ENCODE results near the gene INTS11. TPM values are rescaled to one million over a fixed set of nuclear protein-coding genes. Genes with fewer than 3 reads are reported as not detected.
A peak's percentile ranks its signal among the peaks of the same experiment; 100 is the strongest.

The INTS11 gene
- total RNA-seq, 2 experiments from 2014 or later: 143 to 158 TPM

- DNase-seq (no peak), ATAC-seq (ENCODE audit: low read depth) (no peak)
- no peak overlapping the region for H3K27ac Mint-ChIP-seq
- POLR2A ChIA-PET: interaction anchor here (0.9 kb wide), 1 partner anchor 12 kb away, joined by 3 read pairs; no protein-coding TSS in a partner anchor
- no peaks in the 10 kb centered on the region for H3K4me1 Mint-ChIP-seq
- H3K27me3 Mint-ChIP-seq: no peaks in the 10 kb centered on the region
- H3K9me3 Mint-ChIP-seq: no peaks in the 10 kb centered on the region
- H3K36me3 Mint-ChIP-seq: no peaks in the 10 kb centered on the region
- no peak overlapping the region for H3K4me3 Mint-ChIP-seq
Measured at GRCh38 chr1:1334835-1335234, 10.4 kb upstream of the INTS11 start.

GRCh38 chr1:1333551-1334241 is 9.2 kb upstream of the INTS11 start:
- POLR2A ChIA-PET: no interaction called here
- no peak for DNase-seq

DNA sequence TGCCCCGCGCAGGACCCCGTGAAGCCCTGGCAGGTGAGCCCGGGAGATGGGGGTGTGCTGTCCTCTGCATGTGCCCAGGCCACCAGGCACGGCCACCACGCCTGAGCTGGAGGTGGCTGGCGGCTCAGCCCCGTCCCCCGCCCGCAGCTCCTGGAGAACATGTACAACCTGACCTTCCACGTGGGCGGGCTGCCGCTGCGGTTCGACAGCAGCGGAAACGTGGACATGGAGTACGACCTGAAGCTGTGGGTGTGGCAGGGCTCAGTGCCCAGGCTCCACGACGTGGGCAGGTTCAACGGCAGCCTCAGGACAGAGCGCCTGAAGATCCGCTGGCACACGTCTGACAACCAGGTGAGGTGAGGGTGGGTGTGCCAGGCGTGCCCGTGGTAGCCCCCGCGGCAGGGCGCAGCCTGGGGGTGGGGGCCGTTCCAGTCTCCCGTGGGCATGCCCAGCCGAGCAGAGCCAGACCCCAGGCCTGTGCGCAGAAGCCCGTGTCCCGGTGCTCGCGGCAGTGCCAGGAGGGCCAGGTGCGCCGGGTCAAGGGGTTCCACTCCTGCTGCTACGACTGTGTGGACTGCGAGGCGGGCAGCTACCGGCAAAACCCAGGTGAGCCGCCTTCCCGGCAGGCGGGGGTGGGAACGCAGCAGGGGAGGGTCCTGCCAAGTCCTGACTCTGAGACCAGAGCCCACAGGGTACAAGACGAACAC is 8.5 kb upstream of the INTS11 start:
- Mint-ChIP-seq H3K4me3 (no peak overlapping the region), H3K4me1 (no peaks in the 10 kb centered on the region), H3K36me3 (no peaks in the 10 kb centered on the region), H3K9me3 (no peaks in the 10 kb centered on the region), H3K27me3 (no peaks in the 10 kb centered on the region), H3K27ac (no peak overlapping the region)
- no peak for ATAC-seq (ENCODE audit: low read depth)
- DNase-seq: no peak
- POLR2A ChIA-PET: no interaction called here

More at GRCh38 chr1:1333551-1334241, 9.2 kb upstream of the INTS11 start:
- Mint-ChIP-seq H3K9me3 (no peaks in the 10 kb centered on the region), H3K4me1 (no peaks in the 10 kb centered on the region), H3K4me3 (no peak overlapping the region), H3K27me3 (no peaks in the 10 kb centered on the region), H3K36me3 (no peaks in the 10 kb centered on the region), H3K27ac (no peak overlapping the region)
- ATAC-seq (ENCODE audit: low read depth): no peak

- Mint-ChIP-seq H3K4me1 (no peaks in the 10 kb centered on the region), H3K27ac (no peak overlapping the region), H3K4me3 (no peak overlapping the region), H3K9me3 (no peaks in the 10 kb centered on the region), H3K36me3 (no peaks in the 10 kb centered on the region), H3K27me3 (no peaks in the 10 kb centered on the region)
- ATAC-seq (ENCODE audit: low read depth) (no peak), DNase-seq (no peak)
- POLR2A ChIA-PET: no interaction called here
Measured at GRCh38 chr1:1332031-1332755, 7.7 kb upstream of the INTS11 start.

GRCh38 chr1:1331068-1331965 is 6.9 kb upstream of the INTS11 start, which contains the start of gene TAS1R3:
Gene TAS1R3 (plus strand): TSS chr1:1331280. CDS start chr1:1331346, 66 bp downstream.
- Mint-ChIP-seq H3K4me3 (no peak within 1 kb of the TSS), H3K27me3 (no peaks in the 10 kb centered on the region), H3K9me3 (no peaks in the 10 kb centered on the region), H3K4me1 (peaks cover under 1% of the 10 kb centered on the region), H3K36me3 (no peaks in the 10 kb centered on the region), H3K27ac (no peak within 1 kb of the TSS)
- POLR2A ChIA-PET: no interaction called here
- no peak for DNase-seq
- ATAC-seq (ENCODE audit: low read depth): no peak

- H3K27me3 Mint-ChIP-seq: no peaks in the 10 kb centered on the region
- POLR2A ChIA-PET: no interaction called here
- no peak overlapping the region for H3K27ac Mint-ChIP-seq
- no peak for ATAC-seq (ENCODE audit: low read depth)
- H3K9me3 Mint-ChIP-seq: no peaks in the 10 kb centered on the region
- DNase-seq: no peak
- H3K4me3 Mint-ChIP-seq: no peak overlapping the region
- no peaks in the 10 kb centered on the region for H3K36me3 Mint-ChIP-seq
- H3K4me1 Mint-ChIP-seq: peaks cover 4% of the 10 kb centered on the region
Measured at GRCh38 chr1:1330366-1331067, 6.1 kb upstream of the INTS11 start.

DNA sequence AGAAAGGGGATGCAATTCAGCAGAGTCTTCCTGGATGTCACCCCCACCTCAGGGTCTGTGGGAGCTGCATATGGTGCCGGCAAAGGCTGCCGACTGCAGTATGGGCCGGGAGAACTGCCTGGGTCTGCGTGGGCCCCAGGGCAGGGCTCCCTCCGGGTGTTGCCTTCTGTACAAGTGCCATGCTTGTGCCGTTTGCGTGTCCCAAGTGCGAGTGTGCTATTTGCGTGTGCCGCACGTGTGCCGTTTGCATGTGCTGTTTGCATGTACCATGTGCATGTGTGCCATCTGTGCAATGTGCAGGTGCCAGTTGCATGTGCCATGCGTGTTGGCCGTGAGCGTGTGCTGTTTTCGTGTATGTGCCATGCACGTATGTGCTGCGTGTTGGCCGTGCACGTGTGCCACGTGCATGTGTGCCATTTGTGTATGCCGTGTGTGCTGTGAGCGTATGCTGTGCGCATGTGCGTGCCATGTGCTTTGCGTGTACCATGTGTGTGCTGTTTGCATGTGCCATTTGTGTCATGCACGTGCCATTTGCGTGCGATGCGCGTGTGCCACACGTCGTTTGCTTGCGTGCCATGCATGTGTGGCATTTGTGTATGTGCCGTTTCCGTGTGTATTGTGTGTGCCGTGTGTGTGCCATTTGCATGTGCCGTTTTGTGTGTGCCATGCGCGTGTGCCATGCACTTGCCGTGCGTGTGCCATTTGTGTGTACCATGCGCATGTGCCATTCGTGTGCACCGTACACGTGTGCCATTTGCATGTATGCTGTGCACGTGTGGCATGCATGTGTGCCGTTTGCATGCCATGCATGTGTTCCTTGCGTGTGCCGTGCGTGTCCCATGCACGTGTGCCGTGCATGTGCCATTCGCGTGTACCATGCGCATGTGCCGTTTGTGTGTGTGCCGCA is 5.1 kb upstream of the INTS11 start:
- ATAC-seq (ENCODE audit: low read depth) (no peak), DNase-seq (no peak)
- Mint-ChIP-seq H3K27ac (no peak overlapping the region), H3K27me3 (no peaks in the 10 kb centered on the region), H3K36me3 (no peaks in the 10 kb centered on the region), H3K4me1 (peaks cover 4% of the 10 kb centered on the region), H3K9me3 (no peaks in the 10 kb centered on the region), H3K4me3 (no peak overlapping the region)
- POLR2A ChIA-PET: no interaction called here

DNA sequence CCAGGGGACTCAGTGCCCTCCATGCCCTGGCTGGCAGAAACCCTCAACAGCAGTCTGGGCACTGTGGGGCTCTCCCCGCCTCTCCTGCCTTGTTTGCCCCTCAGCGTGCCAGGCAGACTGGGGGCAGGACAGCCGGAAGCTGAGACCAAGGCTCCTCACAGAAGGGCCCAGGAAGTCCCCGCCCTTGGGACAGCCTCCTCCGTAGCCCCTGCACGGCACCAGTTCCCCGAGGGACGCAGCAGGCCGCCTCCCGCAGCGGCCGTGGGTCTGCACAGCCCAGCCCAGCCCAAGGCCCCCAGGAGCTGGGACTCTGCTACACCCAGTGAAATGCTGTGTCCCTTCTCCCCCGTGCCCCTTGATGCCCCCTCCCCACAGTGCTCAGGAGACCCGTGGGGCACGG is 3.8 kb upstream of the INTS11 start:
- Mint-ChIP-seq H3K4me1 (peaks cover 8% of the 10 kb centered on the region), H3K27me3 (no peaks in the 10 kb centered on the region), H3K36me3 (no peaks in the 10 kb centered on the region), H3K4me3 (no peak overlapping the region), H3K27ac (no peak overlapping the region), H3K9me3 (no peaks in the 10 kb centered on the region)
- ATAC-seq (ENCODE audit: low read depth) (no peak), DNase-seq (no peak)
- POLR2A ChIA-PET: interaction anchor here (0.5 kb wide), 1 partner anchor 419 kb away, joined by 4 read pairs; no protein-coding TSS in a partner anchor

DNA sequence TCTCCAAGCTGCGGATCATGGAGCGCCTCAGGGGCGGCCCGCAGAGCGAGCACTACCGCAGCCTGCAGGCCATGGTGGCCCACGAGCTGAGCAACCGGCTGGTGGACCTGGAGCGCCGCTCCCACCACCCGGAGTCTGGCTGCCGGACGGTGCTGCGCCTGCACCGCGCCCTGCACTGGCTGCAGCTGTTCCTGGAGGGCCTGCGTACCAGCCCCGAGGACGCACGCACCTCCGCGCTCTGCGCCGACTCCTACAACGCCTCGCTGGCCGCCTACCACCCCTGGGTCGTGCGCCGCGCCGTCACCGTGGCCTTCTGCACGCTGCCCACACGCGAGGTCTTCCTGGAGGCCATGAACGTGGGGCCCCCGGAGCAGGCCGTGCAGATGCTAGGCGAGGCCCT is 2.8 kb upstream of the INTS11 start:
- H3K4me3 Mint-ChIP-seq: no peak overlapping the region
- no peaks in the 10 kb centered on the region for H3K36me3 Mint-ChIP-seq
- POLR2A ChIA-PET: no interaction called here
- H3K27ac Mint-ChIP-seq: no peak overlapping the region
- H3K9me3 Mint-ChIP-seq: no peaks in the 10 kb centered on the region
- no peaks in the 10 kb centered on the region for H3K27me3 Mint-ChIP-seq
- ATAC-seq (ENCODE audit: low read depth): no peak
- no peak for DNase-seq
- peaks cover 11% of the 10 kb centered on the region for H3K4me1 Mint-ChIP-seq

DNA sequence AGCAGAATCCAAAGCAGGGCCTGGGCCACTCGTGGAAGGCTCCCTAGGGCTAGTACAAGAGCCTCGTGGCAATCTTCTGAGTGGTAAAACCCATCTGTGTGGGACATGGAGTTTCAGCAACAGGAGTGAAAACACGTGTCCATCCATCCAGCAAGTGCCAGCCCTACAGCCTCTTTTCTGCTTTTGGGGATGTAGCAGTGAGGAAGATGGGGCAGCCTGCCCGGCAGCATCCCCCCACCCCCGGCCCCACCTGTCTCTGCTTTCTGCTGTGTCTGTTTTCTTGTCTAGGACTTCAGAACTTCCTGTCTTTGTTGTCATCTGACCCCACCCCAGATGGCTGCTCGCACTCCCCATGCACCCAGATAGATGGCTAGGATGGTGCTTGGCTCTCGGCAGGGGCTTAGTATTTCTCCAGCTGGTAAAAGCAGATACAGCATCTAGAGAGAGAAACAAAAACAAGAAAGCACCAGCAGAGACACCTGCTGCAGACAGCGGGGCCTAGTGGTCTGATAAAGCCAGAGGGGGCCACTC is 1.7 kb upstream of the INTS11 start:
- Mint-ChIP-seq H3K9me3 (no peaks in the 10 kb centered on the region), H3K4me1 (peaks cover 15% of the 10 kb centered on the region), H3K36me3 (no peaks in the 10 kb centered on the region), H3K4me3 (peak overlapping the region; percentile 76), H3K27ac (peak overlapping the region; percentile 80), H3K27me3 (no peaks in the 10 kb centered on the region)
- ATAC-seq (ENCODE audit: low read depth) (no peak), DNase-seq (no peak)
- POLR2A ChIA-PET: interaction anchor here (1.1 to 1.3 kb wide), 2 partner anchors 12 to 49 kb away, joined by 3 read pairs; partner anchors contain the start of gene AURKAIP1

DNA sequence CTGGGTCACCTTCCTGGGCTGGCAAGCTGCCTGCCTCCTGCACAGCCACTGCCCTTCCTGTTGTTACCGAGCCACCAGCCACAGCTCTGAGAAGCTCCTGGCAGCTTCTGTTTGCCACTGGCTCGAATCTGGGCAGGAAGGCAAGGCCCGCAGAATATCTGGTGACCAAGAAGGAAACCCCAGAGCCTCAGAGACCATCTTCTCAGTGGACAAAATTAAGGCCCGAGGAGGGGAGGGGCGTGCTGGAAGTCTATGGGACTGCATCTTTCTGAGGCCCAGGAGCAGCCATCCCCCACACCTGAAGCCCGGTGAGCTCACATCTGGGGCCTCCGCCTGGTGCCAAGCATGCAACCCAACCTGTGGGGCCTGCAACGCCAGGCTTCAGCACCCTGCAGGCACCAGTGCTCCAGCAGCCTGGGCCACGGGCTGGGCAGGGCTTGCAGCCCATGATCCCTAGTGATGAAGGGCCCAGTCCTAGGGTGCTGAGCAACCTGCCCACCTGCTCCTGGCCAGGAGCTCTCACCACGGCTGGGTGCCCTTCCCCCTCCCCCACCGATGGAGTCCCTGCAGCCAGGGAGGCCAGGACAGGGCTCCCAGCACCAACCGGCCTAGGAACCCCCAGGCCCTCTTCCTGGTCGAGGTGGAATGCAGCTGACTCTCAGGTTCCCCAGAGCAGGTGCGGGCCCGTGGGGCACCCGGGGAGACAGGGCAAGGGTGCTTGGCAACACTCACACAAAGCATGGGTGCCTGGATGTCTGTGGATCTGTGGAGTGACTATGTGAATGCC is 1.0 kb upstream of the INTS11 start:
- no peak for DNase-seq
- Mint-ChIP-seq H3K27me3 (no peaks in the 10 kb centered on the region), H3K36me3 (no peaks in the 10 kb centered on the region), H3K4me3 (peak overlapping the region; percentile 76), H3K27ac (peak overlapping the region; percentile 80), H3K4me1 (peaks cover 15% of the 10 kb centered on the region), H3K9me3 (no peaks in the 10 kb centered on the region)
- ATAC-seq (ENCODE audit: low read depth): no peak
- POLR2A ChIA-PET: interaction anchor here (0.8 to 1.3 kb wide), 4 partner anchors 11 to 74 kb away, joined by 3 read pairs; partner anchors contain the start of genes AURKAIP1, CCNL2 and UBE2J2

Data from activated naive CD8-positive, alpha-beta T cell treated with anti-CD3 and anti-CD28 coated beads, Interleukin-2, amount 10 ng/mL, durations not matched to agents 7 days and 5 days (primary cell).